Measurements from ENCODE around the gene PRLH. TPM values are rescaled to one million over a fixed set of nuclear protein-coding genes. Genes with fewer than 3 reads are reported as not detected.
"Not testable (repeated sequence)": the region's sequence is repeated elsewhere in the genome, so short reads cannot be mapped to it uniquely, and the experiment has no call there.

Gene PRLH
- total RNA-seq, 2 experiments from 2014 or later, result not detected

DNA sequence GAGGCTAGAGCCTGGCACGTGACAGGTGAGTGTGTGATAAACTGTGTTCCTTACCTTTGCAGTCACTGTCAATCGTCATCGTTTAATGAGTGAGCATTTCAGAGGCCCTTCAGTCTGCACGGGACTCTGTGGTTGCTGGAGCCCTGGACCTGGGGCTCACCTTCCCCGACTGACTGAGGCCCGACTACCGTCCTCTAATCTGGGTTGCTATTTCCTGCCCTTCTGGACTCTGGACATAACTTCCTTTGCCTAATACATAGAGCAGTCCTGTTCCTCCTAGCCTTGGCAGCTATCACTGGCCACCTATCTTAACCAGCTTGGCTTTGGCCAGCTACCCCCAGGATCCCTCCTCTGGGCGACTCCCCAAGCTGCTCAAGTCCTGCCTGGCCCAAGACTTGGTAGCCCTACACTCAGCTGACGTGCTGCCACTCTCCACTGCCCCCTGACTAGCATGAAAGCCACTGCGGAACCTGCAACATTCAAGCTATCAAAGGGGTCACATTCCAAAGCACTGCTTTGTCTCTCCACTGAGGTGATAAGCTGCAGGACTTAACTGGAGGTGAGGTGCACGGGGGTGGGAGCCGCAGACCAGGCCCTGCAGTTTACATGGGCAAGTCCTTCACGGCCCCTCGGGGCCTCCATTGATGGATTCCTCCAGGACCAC, 35.2 kb downstream of the PRLH start:
- no peaks in the 10 kb centered on the region for H3K27me3 Mint-ChIP-seq (ENCODE audit: low read depth)
- no peaks in the 10 kb centered on the region for H3K36me3 Mint-ChIP-seq (ENCODE audit: low read depth)
- ATAC-seq, result no peak
- POLR2A ChIA-PET, result no interaction called here
- DNase-seq, result no peak
- H3K27ac Mint-ChIP-seq, result no peak overlapping the region
- H3K4me1 Mint-ChIP-seq (ENCODE audit: low read depth), result peaks cover 29% of the 10 kb centered on the region
- CTCF ChIA-PET, result interaction anchor here (1.4 to 2.0 kb wide), 7 partner anchors 12 to 180 kb away, joined by 3 to 8 read pairs (median 5); no protein-coding TSS in a partner anchor
- no peak overlapping the region for H3K4me3 Mint-ChIP-seq
- no peaks in the 10 kb centered on the region for H3K9me3 Mint-ChIP-seq (ENCODE audit: insufficient read depth)

DNA sequence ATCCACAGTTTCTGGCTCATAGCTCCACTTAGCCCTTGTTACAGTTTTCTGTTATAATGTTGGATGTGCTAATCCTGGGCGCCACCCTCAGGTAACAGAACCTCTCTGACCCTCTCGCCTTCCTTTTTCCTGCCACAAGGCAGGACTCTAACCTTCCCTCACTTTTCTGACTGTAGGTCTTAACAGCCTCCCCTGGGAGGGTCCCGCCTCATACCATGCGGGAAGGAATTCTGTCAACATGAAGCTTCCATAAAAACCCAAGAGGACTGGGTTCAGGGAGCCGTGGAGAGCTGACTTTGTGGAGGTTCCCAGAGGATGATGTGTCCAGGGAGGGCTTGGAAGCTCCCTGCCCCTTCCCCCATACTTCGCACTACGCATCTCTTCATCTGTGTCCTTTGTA, 36.0 kb downstream of the PRLH start:
- no peaks in the 10 kb centered on the region for H3K36me3 Mint-ChIP-seq (ENCODE audit: low read depth)
- H3K4me3 Mint-ChIP-seq, result no peak overlapping the region
- H3K27ac Mint-ChIP-seq, result peak overlapping the region; percentile 39
- ATAC-seq, result no peak
- peaks cover 29% of the 10 kb centered on the region for H3K4me1 Mint-ChIP-seq (ENCODE audit: low read depth)
- H3K27me3 Mint-ChIP-seq (ENCODE audit: low read depth), result no peaks in the 10 kb centered on the region
- H3K9me3 Mint-ChIP-seq (ENCODE audit: insufficient read depth), result no peaks in the 10 kb centered on the region
- CTCF ChIA-PET, result interaction anchor here (1.4 to 2.7 kb wide), 6 partner anchors 11 to 181 kb away, joined by 3 to 13 read pairs (median 6); no protein-coding TSS in a partner anchor
- POLR2A ChIA-PET, result no interaction called here
- DNase-seq, result no peak

DNA sequence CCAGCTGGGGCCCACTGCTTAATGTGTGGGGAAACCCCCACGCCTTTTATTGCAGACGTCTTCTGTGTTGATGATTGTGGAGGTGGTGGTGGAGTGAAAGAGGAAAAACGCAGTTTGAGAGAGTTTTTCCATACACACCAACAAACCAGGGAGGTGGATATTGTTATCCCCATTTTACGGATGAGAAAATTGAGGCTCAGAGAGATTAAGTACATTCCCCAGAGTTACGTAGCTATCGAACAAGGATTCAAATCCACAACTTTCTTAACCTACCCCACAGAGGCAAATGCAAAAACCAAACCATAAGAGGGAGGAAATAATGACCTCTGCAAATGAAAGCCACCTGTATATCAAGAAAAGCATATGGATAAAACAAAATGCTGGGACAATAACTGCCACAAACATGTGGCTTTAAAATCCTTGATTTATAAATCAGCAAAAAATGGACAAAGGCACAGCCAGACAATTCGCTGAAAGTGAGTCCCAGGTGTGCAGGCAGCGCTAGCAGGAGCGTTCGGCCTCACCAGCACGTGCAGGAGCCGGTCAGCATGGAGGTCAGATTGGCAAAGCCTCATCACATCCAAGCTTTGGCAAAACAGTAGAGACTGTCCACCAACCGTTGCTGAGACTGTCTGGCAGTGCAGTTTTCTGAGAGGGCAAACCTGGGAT, 36.8 kb downstream of the PRLH start:
- ChIA-PET POLR2A (interaction anchor here (0.9 to 1.7 kb wide), 5 partner anchors 13 to 89 kb away, joined by 3 to 6 read pairs (median 3); no protein-coding TSS in a partner anchor), CTCF (interaction anchor here (1.0 to 2.7 kb wide), 7 partner anchors 10 to 182 kb away, joined by 4 to 13 read pairs (median 5); no protein-coding TSS in a partner anchor)
- DNase-seq (no peak), ATAC-seq (no peak)
- peaks cover 24% of the 10 kb centered on the region for H3K4me1 Mint-ChIP-seq (ENCODE audit: low read depth)
- H3K36me3 Mint-ChIP-seq (ENCODE audit: low read depth), result no peaks in the 10 kb centered on the region
- H3K27ac Mint-ChIP-seq, result peak overlapping the region; percentile 87
- peaks cover 4% of the 10 kb centered on the region for H3K27me3 Mint-ChIP-seq (ENCODE audit: low read depth)
- no peaks in the 10 kb centered on the region for H3K9me3 Mint-ChIP-seq (ENCODE audit: insufficient read depth)
- H3K4me3 Mint-ChIP-seq, result peak overlapping the region; percentile 47

DNA sequence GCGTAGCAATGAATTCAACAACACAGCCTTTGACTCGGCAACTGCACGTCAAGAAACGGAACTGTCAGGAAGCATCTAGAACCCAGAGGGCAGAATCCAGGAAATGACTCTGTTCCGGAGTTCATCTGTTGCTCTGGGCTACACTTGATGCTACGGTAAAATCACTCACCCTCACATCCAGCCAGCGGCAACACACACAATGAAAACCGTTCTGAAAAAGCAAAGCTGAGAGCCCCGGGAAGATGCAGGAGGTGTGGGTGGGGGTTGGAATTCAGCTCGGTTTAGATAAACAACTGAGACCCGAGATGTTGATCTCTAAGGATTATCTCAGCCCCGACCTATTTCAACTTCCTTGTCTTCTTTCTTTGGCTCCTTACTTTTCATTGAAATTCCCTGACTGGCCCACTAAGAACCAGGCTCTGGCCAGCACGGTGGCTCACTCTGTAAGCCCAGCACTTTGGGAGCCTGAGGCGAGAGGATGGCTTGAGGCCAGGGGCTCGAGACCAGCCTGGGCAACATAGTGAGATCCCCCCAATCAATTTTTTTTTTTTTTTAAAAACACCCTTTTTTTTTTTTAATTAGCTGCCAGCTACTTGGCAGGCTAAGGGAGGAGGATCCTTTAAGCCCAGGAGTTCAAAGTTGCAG, 37.5 kb downstream of the PRLH start:
- H3K27me3 Mint-ChIP-seq (ENCODE audit: low read depth), result peaks cover 7% of the 10 kb centered on the region
- no peaks in the 10 kb centered on the region for H3K9me3 Mint-ChIP-seq (ENCODE audit: insufficient read depth)
- DNase-seq (peak; percentile 77), ATAC-seq (peak; percentile 98)
- H3K4me1 Mint-ChIP-seq (ENCODE audit: low read depth), result peaks cover 21% of the 10 kb centered on the region
- POLR2A ChIA-PET, result interaction anchor here (0.6 to 1.8 kb wide), 8 partner anchors 10 to 153 kb away, joined by 3 to 6 read pairs (median 4); no protein-coding TSS in a partner anchor
- H3K36me3 Mint-ChIP-seq (ENCODE audit: low read depth), result no peaks in the 10 kb centered on the region
- H3K27ac Mint-ChIP-seq, result peak overlapping the region; percentile 87
- H3K4me3 Mint-ChIP-seq, result peak overlapping the region; percentile 47
- CTCF ChIA-PET, result interaction anchor here (1.0 to 2.7 kb wide), 5 partner anchors 9 to 141 kb away, joined by 4 to 13 read pairs (median 5); no protein-coding TSS in a partner anchor

DNA sequence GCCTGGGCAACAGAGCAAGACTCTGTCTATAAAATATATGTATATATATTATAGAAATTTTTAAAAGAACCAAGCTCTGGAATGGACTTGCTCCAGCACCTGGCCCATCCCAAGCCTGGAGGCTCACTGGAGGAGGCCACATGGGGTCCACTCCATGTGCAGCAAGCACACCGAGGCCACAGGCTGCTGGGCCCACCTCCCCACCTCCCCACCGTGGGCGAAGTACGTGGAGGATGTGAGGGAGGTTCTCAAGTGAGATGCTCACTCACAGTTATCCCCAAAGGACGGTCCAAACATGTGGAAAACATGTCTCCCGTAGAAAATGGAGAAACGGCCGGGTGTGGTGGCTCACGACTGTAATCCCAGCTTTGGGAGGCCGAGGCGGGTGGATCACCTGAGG, 38.0 kb downstream of the PRLH start:
- Mint-ChIP-seq H3K4me1 (ENCODE audit: low read depth) (peaks cover 21% of the 10 kb centered on the region), H3K27ac (no peak overlapping the region), H3K9me3 (ENCODE audit: insufficient read depth) (no peaks in the 10 kb centered on the region), H3K4me3 (no peak overlapping the region), H3K27me3 (ENCODE audit: low read depth) (peaks cover 7% of the 10 kb centered on the region), H3K36me3 (ENCODE audit: low read depth) (no peaks in the 10 kb centered on the region)
- DNase-seq (no peak), ATAC-seq (no peak)
- ChIA-PET CTCF (interaction anchor here (1.0 to 2.7 kb wide), 3 partner anchors 23 to 141 kb away, joined by 4 to 13 read pairs (median 5); no protein-coding TSS in a partner anchor), POLR2A (interaction anchor here (0.6 to 1.8 kb wide), 8 partner anchors 10 to 152 kb away, joined by 3 to 6 read pairs (median 4); no protein-coding TSS in a partner anchor)

DNA sequence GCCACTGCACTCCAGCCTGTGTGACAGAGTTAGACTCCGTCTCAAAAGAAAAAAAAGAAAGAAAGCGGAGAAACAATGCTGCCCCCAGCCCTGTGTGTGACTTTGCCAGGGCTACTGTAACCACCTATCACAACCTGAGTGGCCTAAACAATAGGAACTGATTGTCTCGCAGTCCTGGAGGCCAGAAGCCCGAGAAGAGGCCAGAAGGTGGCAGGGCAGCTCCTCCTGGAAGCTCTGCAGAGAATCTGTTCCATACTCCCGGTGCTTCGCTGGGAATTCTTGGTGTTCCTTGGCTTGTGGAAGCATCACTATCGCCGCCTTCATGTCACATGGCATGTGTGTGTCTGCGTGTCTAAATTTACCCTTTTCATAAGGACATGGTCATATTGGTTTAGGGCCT, 38.6 kb downstream of the PRLH start:
- H3K36me3 Mint-ChIP-seq (ENCODE audit: low read depth), result no peaks in the 10 kb centered on the region
- peaks cover 21% of the 10 kb centered on the region for H3K4me1 Mint-ChIP-seq (ENCODE audit: low read depth)
- DNase-seq (no peak), ATAC-seq (no peak)
- H3K27ac Mint-ChIP-seq, result peak overlapping the region; percentile 47
- no peak overlapping the region for H3K4me3 Mint-ChIP-seq
- peaks cover 10% of the 10 kb centered on the region for H3K27me3 Mint-ChIP-seq (ENCODE audit: low read depth)
- H3K9me3 Mint-ChIP-seq (ENCODE audit: insufficient read depth), result no peaks in the 10 kb centered on the region
- POLR2A ChIA-PET, result interaction anchor here (1.7 to 1.8 kb wide), 2 partner anchors 88 to 89 kb away, joined by 5 read pairs; no protein-coding TSS in a partner anchor
- CTCF ChIA-PET, result interaction anchor here (2.7 kb wide), 1 partner anchor 140 kb away, joined by 13 read pairs; no protein-coding TSS in a partner anchor

DNA sequence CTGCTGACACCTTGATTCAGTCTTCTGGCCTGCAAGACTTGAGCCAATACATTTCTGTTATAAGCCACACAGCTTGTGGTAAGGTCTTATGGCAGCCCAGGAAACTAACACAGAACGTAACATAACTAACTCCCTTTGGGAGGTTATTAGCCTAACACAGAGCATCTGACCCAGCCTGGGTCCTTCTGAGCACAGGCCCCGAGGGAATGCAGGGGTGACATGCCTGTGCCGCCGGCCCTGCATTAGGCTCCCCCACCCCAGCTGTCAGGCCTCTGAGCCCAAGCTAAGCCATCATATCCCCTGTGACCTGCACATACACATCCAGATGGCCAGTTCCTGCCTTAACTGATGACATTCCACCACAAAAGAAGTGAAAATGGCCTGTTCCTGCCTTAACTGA, 40.1 kb downstream of the PRLH start:
- H3K27ac Mint-ChIP-seq; POLR2A ChIA-PET; H3K4me3 Mint-ChIP-seq; ATAC-seq; H3K36me3 Mint-ChIP-seq (ENCODE audit: low read depth); DNase-seq; H3K9me3 Mint-ChIP-seq (ENCODE audit: insufficient read depth); CTCF ChIA-PET: not testable (repeated sequence)
- Mint-ChIP-seq H3K27me3 (ENCODE audit: low read depth) (peaks cover 14% of the 10 kb centered on the region), H3K4me1 (ENCODE audit: low read depth) (peaks cover 21% of the 10 kb centered on the region)

DNA sequence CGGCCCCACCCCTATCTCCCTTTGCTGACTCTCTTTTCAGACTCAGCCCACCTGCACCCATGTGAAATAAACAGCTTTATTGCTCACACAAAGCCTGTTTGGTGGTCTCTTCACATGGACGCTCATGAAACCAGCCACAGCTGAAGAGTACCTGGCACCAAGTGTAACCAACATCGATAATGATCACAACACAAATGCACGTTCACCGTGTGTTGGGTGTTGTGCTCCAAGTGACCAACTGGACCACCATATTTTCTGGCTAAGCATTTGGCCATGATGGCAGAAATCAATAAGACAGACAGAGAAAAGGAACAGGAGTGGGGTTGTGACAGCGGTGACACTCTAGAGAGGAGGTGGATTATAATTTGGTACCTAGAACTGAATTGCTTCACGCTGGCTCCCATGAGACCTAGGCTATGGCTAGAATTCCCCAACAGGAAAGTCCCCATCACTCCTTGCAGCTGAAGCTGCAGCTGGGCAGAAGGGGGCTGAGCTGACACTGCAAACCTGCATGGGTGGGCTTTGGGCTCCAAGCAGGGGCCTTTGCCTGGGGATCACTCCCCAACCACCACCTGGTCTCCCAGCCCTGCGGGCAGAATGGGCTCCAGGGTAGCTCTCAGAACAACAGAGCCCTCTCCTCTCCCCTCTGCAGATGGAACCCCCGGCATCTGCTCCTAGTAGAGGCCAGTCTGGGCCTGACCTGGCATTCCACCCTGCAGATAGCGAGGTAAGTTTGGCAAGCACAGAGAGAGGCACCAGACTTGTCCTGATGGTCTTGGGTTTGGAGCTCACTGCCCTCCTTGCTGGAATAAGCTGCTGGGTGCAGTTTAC, 46.4 kb downstream of the PRLH start:
- Mint-ChIP-seq H3K4me3 (no peak overlapping the region), H3K27ac (no peak overlapping the region), H3K27me3 (ENCODE audit: low read depth) (peaks cover 13% of the 10 kb centered on the region), H3K36me3 (ENCODE audit: low read depth) (no peaks in the 10 kb centered on the region), H3K9me3 (ENCODE audit: insufficient read depth) (no peaks in the 10 kb centered on the region), H3K4me1 (ENCODE audit: low read depth) (peaks cover 31% of the 10 kb centered on the region)
- ChIA-PET POLR2A (no interaction called here), CTCF (interaction anchor here (1.1 to 2.5 kb wide), 2 partner anchors 10 to 100 kb away, joined by 4 to 8 read pairs; no protein-coding TSS in a partner anchor)
- ATAC-seq (no peak), DNase-seq (no peak)

DNA sequence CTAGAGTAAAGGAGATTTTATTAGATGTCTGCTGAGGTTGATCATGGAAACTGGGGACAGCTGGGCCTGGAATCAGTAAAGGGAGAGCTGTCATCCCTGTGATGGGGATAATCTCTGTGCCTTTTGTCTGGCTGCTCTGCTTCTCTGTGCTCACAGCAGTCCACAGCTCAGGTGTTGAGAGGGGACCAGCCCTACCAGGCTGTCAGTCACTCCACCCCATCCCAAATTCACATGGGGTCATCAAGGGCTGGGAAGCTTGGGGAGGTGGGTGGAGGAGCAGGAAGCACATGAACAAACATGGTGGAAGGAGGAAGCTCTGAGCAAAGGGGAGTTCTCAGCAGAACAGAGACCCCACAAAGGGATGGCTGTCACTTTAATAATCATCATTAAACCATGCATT, 47.3 kb downstream of the PRLH start:
- ATAC-seq (no peak), DNase-seq (no peak)
- Mint-ChIP-seq H3K27me3 (ENCODE audit: low read depth) (peaks cover 13% of the 10 kb centered on the region), H3K4me1 (ENCODE audit: low read depth) (peaks cover 36% of the 10 kb centered on the region), H3K36me3 (ENCODE audit: low read depth) (no peaks in the 10 kb centered on the region), H3K4me3 (no peak overlapping the region), H3K27ac (no peak overlapping the region), H3K9me3 (ENCODE audit: insufficient read depth) (no peaks in the 10 kb centered on the region)
- CTCF ChIA-PET, result interaction anchor here (1.1 to 2.5 kb wide), 2 partner anchors 11 to 101 kb away, joined by 4 to 8 read pairs; no protein-coding TSS in a partner anchor
- POLR2A ChIA-PET, result interaction anchor here (1.2 kb wide), 1 partner anchor 10 kb away, joined by 4 read pairs; no protein-coding TSS in a partner anchor

DNA sequence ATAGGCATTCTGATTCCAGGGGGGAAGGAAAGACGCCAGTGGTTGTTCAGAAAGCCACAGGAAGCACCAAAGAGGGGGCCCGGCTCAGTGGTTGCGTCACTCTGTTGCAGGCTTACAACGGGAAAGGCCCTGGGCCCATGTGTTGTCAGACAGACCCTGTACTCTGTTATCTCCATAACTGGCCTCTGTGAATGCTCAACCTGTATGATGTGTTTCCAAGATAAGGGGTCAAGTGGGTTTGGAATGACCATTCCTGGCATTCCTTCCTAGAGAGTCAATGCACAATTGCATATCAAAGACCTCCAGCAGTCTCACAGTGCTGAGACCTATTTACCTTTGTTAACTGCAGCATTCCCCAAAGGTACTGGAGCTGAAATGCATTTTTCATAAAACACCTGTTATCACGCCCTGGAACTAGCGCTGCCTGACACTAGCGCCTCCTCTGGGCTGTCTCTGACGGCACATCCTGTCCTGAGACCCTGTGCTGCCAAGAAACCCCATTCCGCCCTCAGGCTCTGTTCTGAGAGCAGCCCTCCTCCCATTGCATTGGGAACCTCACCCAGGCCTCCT, 47.9 kb downstream of the PRLH start:
- no peaks in the 10 kb centered on the region for H3K9me3 Mint-ChIP-seq (ENCODE audit: insufficient read depth)
- DNase-seq (no peak), ATAC-seq (no peak)
- CTCF ChIA-PET, result interaction anchor here (2.5 kb wide), 1 partner anchor 12 kb away, joined by 8 read pairs; no protein-coding TSS in a partner anchor
- POLR2A ChIA-PET, result interaction anchor here (1.2 kb wide), 1 partner anchor 10 kb away, joined by 4 read pairs; no protein-coding TSS in a partner anchor
- H3K4me1 Mint-ChIP-seq (ENCODE audit: low read depth), result peaks cover 37% of the 10 kb centered on the region
- peaks cover 14% of the 10 kb centered on the region for H3K27me3 Mint-ChIP-seq (ENCODE audit: low read depth)
- H3K4me3 Mint-ChIP-seq, result no peak overlapping the region
- H3K36me3 Mint-ChIP-seq (ENCODE audit: low read depth), result no peaks in the 10 kb centered on the region
- H3K27ac Mint-ChIP-seq, result no peak overlapping the region
